H1 (cell line): ENCODE results near the gene CCK. TPM values are rescaled to one million over a fixed set of nuclear protein-coding genes. Genes with fewer than 3 reads are reported as not detected.

Experiments used
- CTCF ChIA-PET: fragments of 300-600 bp; sonication (Branson Sonifier 250); formaldehyde crosslinking; loops from one replicate; lab custom pipeline; 2021; ENCODE audit not compliant: partially characterized antibody; lab: Charles Lee
- POLR2A ChIA-PET: fragments of 300-600 bp; sonication (Branson Sonifier 250); formaldehyde crosslinking; loops from one replicate; lab custom pipeline; 2021; ENCODE audit warnings: inconsistent platforms; ENCODE audit not compliant: partially characterized antibody; lab: Charles Lee
- DNase-seq, 2 experiments: peaks; one replicate each; pipeline versions ENCODE4 v3.0.0 to v3.0.0-alpha.2; 2010 to 2022; ENCODE audit warnings: low spot score in 2 of 2, low read depth in 1 of 2, mixed read lengths in 1 of 2
- FAIRE-seq: peaks from 2 replicates; lab custom pipeline; 2011; peaks lifted over from hg19 to GRCh38; lab: Jason Lieb, UNC
- H2AFZ ChIP-seq: 2 replicates; pipeline ENCODE4 v1.8.1; 2012; ENCODE audit warnings: low read length, inconsistent platforms
- H2AK5ac ChIP-seq: 2 replicates; pipeline ENCODE4 v1.6.1; 2013; ENCODE audit warnings: low read depth, low read length
- H2BK120ac ChIP-seq: replicated peaks from 2 replicates; pipeline ENCODE3; 2013; ENCODE audit warnings: low read depth, low read length, inconsistent platforms
- H2BK12ac ChIP-seq: 2 replicates; pipeline ENCODE4 v1.6.1; 2013; ENCODE audit warnings: low read depth, low read length
- H2BK15ac ChIP-seq: 2 replicates; pipeline ENCODE4 v1.6.1; 2013; ENCODE audit warnings: low read length
- H2BK20ac ChIP-seq: 2 replicates; pipeline ENCODE4 v1.6.1; 2013; ENCODE audit warnings: low read length
- H2BK5ac ChIP-seq: 2 replicates; pipeline ENCODE4 v1.6.1; 2013; ENCODE audit warnings: low read depth, low read length
- H3K14ac ChIP-seq: 2 replicates; pipeline ENCODE4 v1.6.1; 2013; ENCODE audit warnings: inconsistent platforms; ENCODE audit not compliant: insufficient read length
- H3K18ac ChIP-seq: 2 replicates; pipeline ENCODE4 v1.6.1; 2013; ENCODE audit warnings: low read length; ENCODE audit errors: extremely low read depth
- H3K23ac ChIP-seq: 2 replicates; pipeline ENCODE4 v1.6.1; 2013; ENCODE audit warnings: inconsistent platforms; ENCODE audit not compliant: insufficient read length
- H3K23me2 ChIP-seq: 2 replicates; pipeline ENCODE4 v1.6.1; 2013; ENCODE audit warnings: low read depth, low read length
- H3K27ac ChIP-seq: 2 replicates; pipeline ENCODE4 v1.6.1; 2011; ENCODE audit warnings: low read depth, low read length, inconsistent platforms
- H3K27me3 ChIP-seq, 4 experiments: replicated peaks in 1 of 4; 1 replicate in 1 of 4; 2 replicates in 3 of 4; pipeline versions ENCODE4 v1.6.1 to v1.8.1; 2011 to 2013; ENCODE audit warnings: low read length in 3 of 4, mild to moderate bottlenecking in 3 of 4, inconsistent platforms in 2 of 4, mixed read lengths in 2 of 4, moderate library complexity in 1 of 4; ENCODE audit not compliant: control insufficient read depth in 3 of 4, insufficient read depth in 3 of 4; ENCODE audit errors: extremely low read depth in 1 of 4
- H3K36me3 ChIP-seq, 4 experiments: 2 replicates each; pipeline versions ENCODE4 v1.6.1 to v1.8.1; 2011 to 2013; ENCODE audit warnings: mild to moderate bottlenecking in 4 of 4, low read length in 3 of 4, moderate library complexity in 2 of 4, control low read depth in 1 of 4, inconsistent platforms in 1 of 4; ENCODE audit not compliant: insufficient read depth in 4 of 4, control insufficient read depth in 2 of 4
- H3K4ac ChIP-seq: replicated peaks from 2 replicates; pipeline ENCODE3; 2013; ENCODE audit warnings: low read length, low read depth, mixed read lengths, inconsistent platforms; ENCODE audit not compliant: insufficient read length
- H3K4me1 ChIP-seq, 4 experiments: replicated peaks in 1 of 4; 1 replicate in 1 of 4; 2 replicates in 3 of 4; pipeline versions ENCODE4 v1.6.1 to v1.8.1; 2011 to 2013; ENCODE audit warnings: low read length in 3 of 4, inconsistent platforms in 2 of 4, mixed read lengths in 1 of 4; ENCODE audit not compliant: insufficient read depth in 4 of 4, control insufficient read depth in 3 of 4
- H3K4me2 ChIP-seq, 2 experiments: 2 replicates each; pipeline versions ENCODE4 v1.6.1 to v1.8.1; 2011 to 2013; ENCODE audit warnings: low read depth in 2 of 2, low read length in 2 of 2, control low read depth in 1 of 2, inconsistent platforms in 1 of 2, mild to moderate bottlenecking in 1 of 2; ENCODE audit not compliant: insufficient read depth in 1 of 2
- H3K4me3 ChIP-seq, 4 experiments: fragments of 200-600, 300-600 bp in 1 of 4; sonication (generic), shearing (Covaris generic), sonication (Bioruptor Twin) in 1 of 4; 2 replicates each; pipeline versions ENCODE4 v1.5.1 to v1.8.1; 2011 to 2016; ENCODE audit warnings: low read length in 4 of 4, low read depth in 3 of 4, control low read depth in 2 of 4, inconsistent platforms in 2 of 4, mild to moderate bottlenecking in 2 of 4, mixed read lengths in 1 of 4, moderate library complexity in 1 of 4; ENCODE audit not compliant: insufficient read depth in 2 of 4; ENCODE audit errors: extremely low read depth in 1 of 4
- H3K56ac ChIP-seq: replicated peaks from 2 replicates; pipeline ENCODE3; 2013; ENCODE audit warnings: low read depth, mild to moderate bottlenecking, mixed read lengths, low read length, inconsistent platforms; ENCODE audit not compliant: insufficient read length
- H3K79me1 ChIP-seq: 2 replicates; pipeline ENCODE4 v1.6.1; 2013; ENCODE audit warnings: low read depth, low read length, control low read depth
- H3K79me2 ChIP-seq, 2 experiments: 2 replicates each; pipeline versions ENCODE4 v1.6.1 to v1.8.1; 2012 to 2013; ENCODE audit warnings: low read length in 2 of 2, mild to moderate bottlenecking in 2 of 2, inconsistent platforms in 1 of 2; ENCODE audit not compliant: insufficient read depth in 2 of 2, control insufficient read depth in 1 of 2
- H3K9ac ChIP-seq, 4 experiments: replicated peaks in 1 of 4; 1 replicate in 1 of 4; 2 replicates in 3 of 4; pipeline versions ENCODE4 v1.6.1 to v1.8.1; 2011 to 2013; ENCODE audit warnings: low read depth in 3 of 4, low read length in 3 of 4, control low read depth in 2 of 4, mild to moderate bottlenecking in 2 of 4, moderate library complexity in 2 of 4, inconsistent platforms in 1 of 4; ENCODE audit errors: extremely low read depth in 1 of 4
- H3K9me3 ChIP-seq, 2 experiments: 2 replicates each; pipeline versions ENCODE4 v1.6.1 to v1.8.1; 2012 to 2013; ENCODE audit warnings: mild to moderate bottlenecking in 2 of 2, moderate library complexity in 2 of 2, control low read depth in 1 of 2, inconsistent platforms in 1 of 2, low read depth in 1 of 2, low read length in 1 of 2, mixed read lengths in 1 of 2; ENCODE audit not compliant: insufficient read depth in 2 of 2
- H4K20me1 ChIP-seq, 2 experiments: replicated peaks in 1 of 2; 2 replicates each; pipeline versions ENCODE3 to v1.8.1; 2011 to 2013; ENCODE audit warnings: inconsistent platforms in 2 of 2, low read length in 2 of 2, mild to moderate bottlenecking in 1 of 2; ENCODE audit not compliant: insufficient read depth in 2 of 2, control insufficient read depth in 1 of 2
- H4K5ac ChIP-seq: 2 replicates; pipeline ENCODE4 v1.6.1; 2013; ENCODE audit warnings: low read length, low read depth, mixed read lengths, inconsistent platforms; ENCODE audit not compliant: insufficient read length
- H4K8ac ChIP-seq: 2 replicates; pipeline ENCODE4 v1.8.0; 2013; ENCODE audit warnings: mild to moderate bottlenecking, moderate library complexity, low read length, inconsistent platforms; ENCODE audit not compliant: insufficient read depth; ENCODE audit errors: extremely low read depth
- H4K91ac ChIP-seq: replicated peaks from 2 replicates; pipeline ENCODE3; 2013; ENCODE audit warnings: low read length, mixed read lengths, inconsistent platforms; ENCODE audit not compliant: insufficient read length
- ASH2L ChIP-seq: fragments of 200-600, 300-600 bp; sonication (generic); IDR thresholded peaks from one replicate; pipeline ENCODE4 v1.7.1; 2017; ENCODE audit warnings: low read length
- CREB1 ChIP-seq: IDR thresholded peaks from 2 replicates; pipeline ENCODE4 v1.6.1; 2012; ENCODE audit warnings: inconsistent platforms
- E2F6 ChIP-seq: IDR thresholded peaks from 2 replicates; pipeline ENCODE4 v1.6.1; 2012; ENCODE audit warnings: inconsistent platforms
- FOSL1 ChIP-seq: IDR thresholded peaks from 2 replicates; pipeline ENCODE4 v1.6.1; 2011; ENCODE audit warnings: mild to moderate bottlenecking, low read depth, low read length, moderate library complexity; ENCODE audit not compliant: insufficient read depth
- KDM4A ChIP-seq: IDR thresholded peaks from one replicate; pipeline ENCODE4 v1.7.1; 2012; ENCODE audit warnings: low read depth, mild to moderate bottlenecking, moderate library complexity, low read length, inconsistent platforms; ENCODE audit not compliant: severe bottlenecking
- KDM5A ChIP-seq: fragments of 200-600 bp; IDR thresholded peaks from 2 replicates; pipeline ENCODE4 v1.7.1; 2012; ENCODE audit warnings: mild to moderate bottlenecking, low read length, inconsistent platforms, mixed read lengths
- POU5F1 ChIP-seq: IDR thresholded peaks from 2 replicates; pipeline ENCODE4 v1.6.1; 2011; ENCODE audit warnings: low read depth, mild to moderate bottlenecking, low read length, moderate library complexity
- SP2 ChIP-seq: IDR thresholded peaks from 2 replicates; pipeline ENCODE4 v1.6.1; 2012; ENCODE audit warnings: mild to moderate bottlenecking, low read length, inconsistent platforms
- WGBS, 2 experiments: shearing (Covaris generic) in 1 of 2; methylation state at CpG; one replicate each; pipeline versions ENCODE4 v1.1.6 to v1.1.7; 2013 to 2015; ENCODE audit warnings: low lambda C conversion rate in 2 of 2, mixed read lengths in 2 of 2, inconsistent platforms in 1 of 2, low coverage in 1 of 2, missing lambda C conversion rate in 1 of 2; ENCODE audit not compliant: insufficient replicate concordance in 2 of 2, insufficient coverage in 1 of 2, insufficient read length in 1 of 2; ENCODE audit errors: extremely low coverage in 1 of 2, missing lambda C conversion rate in 1 of 2; 5-methylcytosine and 5-hydroxymethylcytosine counted together
- polyA plus RNA-seq, 7 experiments: library from polyadenylated mRNA; depleted of rRNA in 3 of 7; stranded (reverse) in 5 of 7; unstranded in 2 of 7; fragments of >200 nt in 5 of 7; fragments of 200-250 nt in 2 of 7; gene quantifications; 1 replicate in 5 of 7; 2 replicates in 1 of 7; 4 replicates in 1 of 7; pipeline versions ENCODE4 v1.2.1 to v1.2.3, GENCODE V29; 2011 to 2013; ENCODE audit warnings: missing spikeins in 2 of 7, mixed read lengths in 2 of 7
- total RNA-seq: library from RNA; stranded (reverse); fragmentation: NEBNext Ultra II Directional; extraction: Animal tissue kit (Norgen Biotek cat#: 25700); gene quantifications from 2 replicates; pipeline ENCODE4 v1.2.1, GENCODE V29; 2021

CCK gene
- total and polyA plus RNA-seq, 2 of the 8 experiments (the other 6 are each of a cell fraction or from before 2014, with no cell fraction given): 0.99 to 2.8 TPM

DNA sequence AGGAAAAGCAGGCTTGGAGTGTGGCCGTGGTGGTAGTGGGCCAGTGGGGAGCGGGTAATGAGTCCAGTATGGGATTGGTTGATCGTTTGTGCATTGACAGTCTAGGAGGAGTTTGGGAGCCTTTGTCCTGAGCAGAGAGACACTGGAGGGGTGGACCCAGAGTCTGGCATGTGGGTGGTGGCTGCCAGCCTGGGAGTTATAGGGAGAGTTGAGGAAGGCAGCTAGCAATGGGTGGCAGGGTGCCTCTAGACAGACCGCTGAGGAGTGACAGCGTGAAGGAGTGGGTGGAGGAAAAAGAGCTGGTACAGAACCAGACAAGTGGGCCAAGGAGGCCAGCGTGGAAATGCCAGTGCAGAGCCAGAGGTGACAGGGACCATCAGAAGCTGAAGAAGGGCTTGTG is 1.9 kb upstream of the CCK start:
- WGBS, 2 experiments: 87% methylated on average over 6 of the region's 6 CpGs; no CpG with 5 or more reads in 1 of the 2 experiments
- H3K4me3 ChIP-seq: no peak overlapping the region
- H3K79me1 ChIP-seq: no peaks in the 10 kb centered on the region
- H2BK15ac ChIP-seq: no peak overlapping the region
- no peaks in the 10 kb centered on the region for H3K36me3 ChIP-seq
- H3K79me2 ChIP-seq: no peaks in the 10 kb centered on the region
- H3K56ac ChIP-seq: no peak overlapping the region
- no peak overlapping the region for H3K23ac ChIP-seq
- no peak overlapping the region for H3K27ac ChIP-seq
- no peak overlapping the region for H4K91ac ChIP-seq
- TF ChIP-seq KDM4A: no peak
- TF ChIP-seq POU5F1: no peak
- no peak for TF ChIP-seq KDM5A
- TF ChIP-seq SP2: no peak
- no peak for TF ChIP-seq FOSL1
- TF ChIP-seq CREB1: no peak
- no peak for TF ChIP-seq E2F6
- TF ChIP-seq ASH2L: no peak
- no peak overlapping the region for H2AK5ac ChIP-seq
- peaks cover 0 to 7% (median 1%) of the 10 kb centered on the region in 4 experiments; a peak in 4 of 7 replicates for H3K4me1 ChIP-seq
- CTCF ChIA-PET: interaction anchor here (1.3 to 1.6 kb wide), 2 partner anchors 20 to 38 kb away, joined by 4 to 8 read pairs; no protein-coding TSS in a partner anchor
- H2BK12ac ChIP-seq: no peak overlapping the region
- H3K4ac ChIP-seq: no peak overlapping the region
- H2AFZ ChIP-seq: no peak overlapping the region
- peaks cover 2 to 25% (median 24%) of the 10 kb centered on the region in 4 experiments for H3K27me3 ChIP-seq
- no peak overlapping the region for H2BK5ac ChIP-seq
- POLR2A ChIA-PET: no interaction called here
- no peak overlapping the region for H2BK20ac ChIP-seq
- no peak overlapping the region for H3K9ac ChIP-seq
- H3K4me2 ChIP-seq: no peak overlapping the region
- H3K18ac ChIP-seq: no peak overlapping the region
- H2BK120ac ChIP-seq: no peak overlapping the region
- peaks cover 7 to 12% of the 10 kb centered on the region in 2 experiments; a peak in 3 of 4 replicates for H3K9me3 ChIP-seq
- H4K20me1 ChIP-seq: no peaks in the 10 kb centered on the region
- H4K5ac ChIP-seq: no peak overlapping the region
- no peak for FAIRE-seq
- no peak overlapping the region for H4K8ac ChIP-seq
- peaks cover 4% of the 10 kb centered on the region for H3K23me2 ChIP-seq
- no peak overlapping the region for H3K14ac ChIP-seq
- no peak for DNase-seq
